ENCODE results near the gene PANK4. TPM values are rescaled to one million over a fixed set of nuclear protein-coding genes. Genes with fewer than 3 reads are reported as not detected.
"Not testable (repeated sequence)": the region's sequence is repeated elsewhere in the genome, so short reads cannot be mapped to it uniquely, and the experiment has no call there.

Gene PANK4
- polyA plus RNA-seq, 1 experiment = 10.9 TPM

- TF ChIP-seq CTCF (IDR thresholded peaks at IDR 0.05; ENCODE audit: low read depth, low read length) = no peak
- POLR2A ChIA-PET = no interaction called here
- no peaks in the 10 kb centered on the region; the same call in 1 of the 2 replicates for H3K9me3 ChIP-seq (ENCODE audit: control insufficient read depth, insufficient read depth, low read length)
- CTCF ChIA-PET = no interaction called here
- no peak overlapping the region for H3K27ac ChIP-seq (ENCODE audit: low read depth, low read length)
- peaks cover 4% of the 10 kb centered on the region for H3K27me3 ChIP-seq (ENCODE audit: control insufficient read depth, insufficient read depth, low read length)
- H3K4me3 ChIP-seq (ENCODE audit: low read depth, low read length) = no peak overlapping the region
- DNase-seq (ENCODE audit: low read depth, low spot score) = no peak
Observed at GRCh38 chr1:2552189-2552588, 25.8 kb upstream of the PANK4 start.

GRCh38 chr1:2551544-2551943, 25.1 kb upstream of the PANK4 start:
- H3K27me3 ChIP-seq (ENCODE audit: control insufficient read depth, insufficient read depth, low read length); H3K9me3 ChIP-seq (ENCODE audit: control insufficient read depth, insufficient read depth, low read length); POLR2A ChIA-PET; H3K4me3 ChIP-seq (ENCODE audit: low read depth, low read length); DNase-seq (ENCODE audit: low read depth, low spot score); CTCF ChIA-PET; H3K27ac ChIP-seq (ENCODE audit: low read depth, low read length): not testable (repeated sequence)

GRCh38 chr1:2550309-2550861, 24.0 kb upstream of the PANK4 start:
- POLR2A ChIA-PET; H3K27ac ChIP-seq (ENCODE audit: low read depth, low read length); CTCF ChIA-PET; H3K27me3 ChIP-seq (ENCODE audit: control insufficient read depth, insufficient read depth, low read length); H3K4me3 ChIP-seq (ENCODE audit: low read depth, low read length); DNase-seq (ENCODE audit: low read depth, low spot score); H3K9me3 ChIP-seq (ENCODE audit: control insufficient read depth, insufficient read depth, low read length): not testable (repeated sequence)

GRCh38 chr1:2549367-2550029, 23.1 kb upstream of the PANK4 start:
- H3K9me3 ChIP-seq (ENCODE audit: control insufficient read depth, insufficient read depth, low read length); CTCF ChIA-PET; H3K4me3 ChIP-seq (ENCODE audit: low read depth, low read length); DNase-seq (ENCODE audit: low read depth, low spot score); H3K27me3 ChIP-seq (ENCODE audit: control insufficient read depth, insufficient read depth, low read length); POLR2A ChIA-PET; H3K27ac ChIP-seq (ENCODE audit: low read depth, low read length): not testable (repeated sequence)

GRCh38 chr1:2548068-2548589, 21.7 kb upstream of the PANK4 start:
- H3K27ac ChIP-seq (ENCODE audit: low read depth, low read length) = no peak overlapping the region
- DNase-seq (ENCODE audit: low read depth, low spot score) = no peak
- H3K9me3 ChIP-seq (ENCODE audit: control insufficient read depth, insufficient read depth, low read length) = no peaks in the 10 kb centered on the region
- peak; percentile 95 for TF ChIP-seq CTCF (IDR thresholded peaks at IDR 0.05; ENCODE audit: low read depth, low read length)
- ChIA-PET POLR2A (interaction anchor here (0.7 to 1.0 kb wide), 2 partner anchors 22 to 24 kb away, joined by 3 to 5 read pairs; partner anchors contain the start of gene PANK4), CTCF (interaction anchor here (0.6 to 2.5 kb wide), 16 partner anchors 13 to 877 kb away, joined by 3 to 40 read pairs (median 4); partner anchors contain the start of genes FAAP20, PANK4 and PEX10)
- H3K4me3 ChIP-seq (ENCODE audit: low read depth, low read length) = no peak overlapping the region
- peaks cover 4% of the 10 kb centered on the region for H3K27me3 ChIP-seq (ENCODE audit: control insufficient read depth, insufficient read depth, low read length)

- no peak for TF ChIP-seq CTCF (IDR thresholded peaks at IDR 0.05; ENCODE audit: low read depth, low read length)
- H3K4me3 ChIP-seq (ENCODE audit: low read depth, low read length) = peak overlapping the region; percentile 58
- ChIA-PET CTCF (interaction anchor here (1.0 to 2.5 kb wide), 11 partner anchors 9 to 877 kb away, joined by 3 to 40 read pairs (median 6); partner anchors contain the start of genes FAAP20, PANK4, PEX10 and TNFRSF14), POLR2A (no interaction called here)
- H3K27me3 ChIP-seq (ENCODE audit: control insufficient read depth, insufficient read depth, low read length) = peaks cover 4% of the 10 kb centered on the region
- H3K27ac ChIP-seq (ENCODE audit: low read depth, low read length) = no peak overlapping the region
- H3K9me3 ChIP-seq (ENCODE audit: control insufficient read depth, insufficient read depth, low read length) = no peaks in the 10 kb centered on the region
- no peak for DNase-seq (ENCODE audit: low read depth, low spot score)
Observed at GRCh38 chr1:2547210-2548067, 21.0 kb upstream of the PANK4 start.
